Measurements from ENCODE around the gene NCAN. TPM values are rescaled to one million over a fixed set of nuclear protein-coding genes. Genes with fewer than 3 reads are reported as not detected.

NCAN gene
- total and polyA plus RNA-seq, 4 donors: 0.06 TPM; not detected in 3

DNA sequence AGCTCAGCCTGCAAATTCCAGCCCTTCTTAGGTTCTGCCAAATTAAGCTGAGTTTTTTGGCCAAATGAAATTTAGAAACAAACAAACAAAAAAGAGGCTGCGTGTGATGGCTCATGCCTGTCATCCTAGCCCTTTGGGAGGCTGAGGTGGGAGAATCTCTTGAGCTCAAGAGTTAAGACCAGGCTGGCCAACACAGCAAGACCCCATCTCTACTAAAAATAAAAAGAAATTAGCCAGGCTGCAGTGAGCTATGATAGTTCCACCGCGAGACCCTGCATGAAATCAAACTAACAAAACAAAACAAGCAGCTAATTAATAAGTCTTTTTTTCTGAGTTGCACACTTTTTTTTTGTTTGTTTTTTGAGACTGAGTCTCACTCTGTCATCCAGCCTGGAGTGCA is 17.9 kb downstream of the NCAN start:
- 76% methylated on average over 3 of the region's 3 CpGs for WGBS

DNA sequence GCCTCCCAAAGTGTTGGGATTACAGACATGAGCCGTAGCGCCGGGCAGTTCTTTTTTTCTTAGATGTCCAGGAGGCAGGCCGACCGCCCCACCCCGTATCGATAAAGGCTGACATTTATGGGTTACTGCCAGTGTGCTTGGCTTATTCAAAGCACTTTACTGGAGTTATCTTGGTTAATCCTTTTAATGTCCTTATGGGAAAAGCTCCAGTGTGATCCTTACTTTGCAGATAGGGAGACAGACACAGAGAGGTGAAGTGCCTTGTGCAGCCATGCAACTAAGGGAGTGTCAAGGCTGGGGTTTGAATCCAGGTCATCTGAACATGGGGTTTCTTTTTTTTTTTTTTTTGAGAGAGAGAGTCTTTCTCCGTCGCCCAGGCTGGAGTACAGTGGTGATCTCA is 19.2 kb downstream of the NCAN start:
- Histone ChIP-seq H3K4me3 (ENCODE audit: low read depth in 1 of 3, low read length in 3 of 3) (no peak overlapping the region), H3K27me3 (ENCODE audit: control insufficient read depth in 4 of 4, insufficient read depth in 4 of 4, low read length in 3 of 4) (no peaks in the 10 kb centered on the region), H3K27ac (ENCODE audit: low read depth in 1 of 2, low read length in 2 of 2) (no peak overlapping the region), H3K9ac (ENCODE audit: low read depth in 1 of 2, low read length in 2 of 2) (no peak overlapping the region), H3K36me3 (ENCODE audit: control insufficient read depth in 4 of 4, insufficient read depth in 3 of 4, low read depth in 1 of 4, low read length in 3 of 4) (no peaks in the 10 kb centered on the region), H3K9me3 (ENCODE audit: control insufficient read depth in 4 of 4, low read length in 3 of 4) (peaks cover 3 to 15% (median 5%) of the 10 kb centered on the region in 4 donors), H3K4me1 (ENCODE audit: control insufficient read depth in 4 of 4, insufficient read depth in 4 of 4, low read length in 3 of 4) (peaks cover 5 to 11% (median 8%) of the 10 kb centered on the region in 4 donors)
- DNase-seq (ENCODE audit: low spot score): no peak
- TF ChIP-seq RXRA (IDR thresholded peaks at IDR 0.05): no peak
- no peak for TF ChIP-seq EGR1 (IDR thresholded peaks at IDR 0.05; ENCODE audit: low read depth in 2 of 2)
- TF ChIP-seq FOXA2 (IDR thresholded peaks at IDR 0.05): no peak
- no peak for TF ChIP-seq GABPA (IDR thresholded peaks at IDR 0.05 in 1 of 2, conservative IDR thresholded peaks at IDR 0.05 in 1 of 2)
- TF ChIP-seq HNF4G (IDR thresholded peaks at IDR 0.05): no peak
- no peak for TF ChIP-seq FOXA1 (IDR thresholded peaks at IDR 0.05)
- TF ChIP-seq, protein P1, sequence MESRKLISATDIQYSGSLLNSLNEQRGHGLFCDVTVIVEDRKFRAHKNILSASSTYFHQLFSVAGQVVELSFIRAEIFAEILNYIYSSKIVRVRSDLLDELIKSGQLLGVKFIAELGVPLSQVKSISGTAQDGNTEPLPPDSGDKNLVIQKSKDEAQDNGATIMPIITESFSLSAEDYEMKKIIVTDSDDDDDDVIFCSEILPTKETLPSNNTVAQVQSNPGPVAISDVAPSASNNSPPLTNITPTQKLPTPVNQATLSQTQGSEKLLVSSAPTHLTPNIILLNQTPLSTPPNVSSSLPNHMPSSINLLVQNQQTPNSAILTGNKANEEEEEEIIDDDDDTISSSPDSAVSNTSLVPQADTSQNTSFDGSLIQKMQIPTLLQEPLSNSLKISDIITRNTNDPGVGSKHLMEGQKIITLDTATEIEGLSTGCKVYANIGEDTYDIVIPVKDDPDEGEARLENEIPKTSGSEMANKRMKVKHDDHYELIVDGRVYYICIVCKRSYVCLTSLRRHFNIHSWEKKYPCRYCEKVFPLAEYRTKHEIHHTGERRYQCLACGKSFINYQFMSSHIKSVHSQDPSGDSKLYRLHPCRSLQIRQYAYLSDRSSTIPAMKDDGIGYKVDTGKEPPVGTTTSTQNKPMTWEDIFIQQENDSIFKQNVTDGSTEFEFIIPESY (IDR thresholded peaks at IDR 0.05): no peak
- TF ChIP-seq YY1 (IDR thresholded peaks at IDR 0.05): no peak
- no peak for TF ChIP-seq HNF4A (conservative IDR thresholded peaks at IDR 0.05)
- TF ChIP-seq, protein P2, sequence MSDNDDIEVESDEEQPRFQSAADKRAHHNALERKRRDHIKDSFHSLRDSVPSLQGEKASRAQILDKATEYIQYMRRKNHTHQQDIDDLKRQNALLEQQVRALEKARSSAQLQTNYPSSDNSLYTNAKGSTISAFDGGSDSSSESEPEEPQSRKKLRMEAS (IDR thresholded peaks at IDR 0.05): no peak
- 90% methylated on average over 9 of the region's 9 CpGs for WGBS

More for the DNA sequence above, 17.9 kb downstream of the NCAN start:
- no peak for DNase-seq (ENCODE audit: low spot score)
- no peak overlapping the region for H3K4me3 ChIP-seq (ENCODE audit: low read depth in 1 of 3, low read length in 3 of 3)
- H3K9ac ChIP-seq (ENCODE audit: low read depth in 1 of 2, low read length in 2 of 2): no peak overlapping the region
- no peak overlapping the region for H3K27ac ChIP-seq (ENCODE audit: low read depth in 1 of 2, low read length in 2 of 2)
- H3K36me3 ChIP-seq (ENCODE audit: control insufficient read depth in 4 of 4, insufficient read depth in 3 of 4, low read depth in 1 of 4, low read length in 3 of 4): no peaks in the 10 kb centered on the region
- peaks cover 3 to 13% (median 4%) of the 10 kb centered on the region in 4 donors for H3K9me3 ChIP-seq (ENCODE audit: control insufficient read depth in 4 of 4, low read length in 3 of 4)
- no peaks in the 10 kb centered on the region for H3K27me3 ChIP-seq (ENCODE audit: control insufficient read depth in 4 of 4, insufficient read depth in 4 of 4, low read length in 3 of 4)
- peaks cover 5 to 19% (median 15%) of the 10 kb centered on the region in 4 donors for H3K4me1 ChIP-seq (ENCODE audit: control insufficient read depth in 4 of 4, insufficient read depth in 4 of 4, low read length in 3 of 4)
- TF ChIP-seq, protein P3, sequence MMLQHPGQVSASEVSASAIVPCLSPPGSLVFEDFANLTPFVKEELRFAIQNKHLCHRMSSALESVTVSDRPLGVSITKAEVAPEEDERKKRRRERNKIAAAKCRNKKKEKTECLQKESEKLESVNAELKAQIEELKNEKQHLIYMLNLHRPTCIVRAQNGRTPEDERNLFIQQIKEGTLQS (IDR thresholded peaks at IDR 0.05): no peak
- TF ChIP-seq HNF4A (conservative IDR thresholded peaks at IDR 0.05): no peak
- no peak for TF ChIP-seq TAF1 (conservative IDR thresholded peaks at IDR 0.05)
- TF ChIP-seq SP1 (IDR thresholded peaks at IDR 0.05): no peak
- no peak for TF ChIP-seq NR2F2 (IDR thresholded peaks at IDR 0.05)
- TF ChIP-seq, protein P4, sequence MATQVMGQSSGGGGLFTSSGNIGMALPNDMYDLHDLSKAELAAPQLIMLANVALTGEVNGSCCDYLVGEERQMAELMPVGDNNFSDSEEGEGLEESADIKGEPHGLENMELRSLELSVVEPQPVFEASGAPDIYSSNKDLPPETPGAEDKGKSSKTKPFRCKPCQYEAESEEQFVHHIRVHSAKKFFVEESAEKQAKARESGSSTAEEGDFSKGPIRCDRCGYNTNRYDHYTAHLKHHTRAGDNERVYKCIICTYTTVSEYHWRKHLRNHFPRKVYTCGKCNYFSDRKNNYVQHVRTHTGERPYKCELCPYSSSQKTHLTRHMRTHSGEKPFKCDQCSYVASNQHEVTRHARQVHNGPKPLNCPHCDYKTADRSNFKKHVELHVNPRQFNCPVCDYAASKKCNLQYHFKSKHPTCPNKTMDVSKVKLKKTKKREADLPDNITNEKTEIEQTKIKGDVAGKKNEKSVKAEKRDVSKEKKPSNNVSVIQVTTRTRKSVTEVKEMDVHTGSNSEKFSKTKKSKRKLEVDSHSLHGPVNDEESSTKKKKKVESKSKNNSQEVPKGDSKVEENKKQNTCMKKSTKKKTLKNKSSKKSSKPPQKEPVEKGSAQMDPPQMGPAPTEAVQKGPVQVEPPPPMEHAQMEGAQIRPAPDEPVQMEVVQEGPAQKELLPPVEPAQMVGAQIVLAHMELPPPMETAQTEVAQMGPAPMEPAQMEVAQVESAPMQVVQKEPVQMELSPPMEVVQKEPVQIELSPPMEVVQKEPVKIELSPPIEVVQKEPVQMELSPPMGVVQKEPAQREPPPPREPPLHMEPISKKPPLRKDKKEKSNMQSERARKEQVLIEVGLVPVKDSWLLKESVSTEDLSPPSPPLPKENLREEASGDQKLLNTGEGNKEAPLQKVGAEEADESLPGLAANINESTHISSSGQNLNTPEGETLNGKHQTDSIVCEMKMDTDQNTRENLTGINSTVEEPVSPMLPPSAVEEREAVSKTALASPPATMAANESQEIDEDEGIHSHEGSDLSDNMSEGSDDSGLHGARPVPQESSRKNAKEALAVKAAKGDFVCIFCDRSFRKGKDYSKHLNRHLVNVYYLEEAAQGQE (IDR thresholded peaks at IDR 0.05): no peak

Measured in liver (tissue), 9 donors.